NCI-H1694 treated with DMSO at 0.1 percent for 48 hours (cell line): ENCODE measurements around the gene FOXE3.

Experiments used
- DNase-seq: peaks from one replicate; lab custom pipeline; 2025; lab: John Stamatoyannopoulos, UW

Gene FOXE3

DNA sequence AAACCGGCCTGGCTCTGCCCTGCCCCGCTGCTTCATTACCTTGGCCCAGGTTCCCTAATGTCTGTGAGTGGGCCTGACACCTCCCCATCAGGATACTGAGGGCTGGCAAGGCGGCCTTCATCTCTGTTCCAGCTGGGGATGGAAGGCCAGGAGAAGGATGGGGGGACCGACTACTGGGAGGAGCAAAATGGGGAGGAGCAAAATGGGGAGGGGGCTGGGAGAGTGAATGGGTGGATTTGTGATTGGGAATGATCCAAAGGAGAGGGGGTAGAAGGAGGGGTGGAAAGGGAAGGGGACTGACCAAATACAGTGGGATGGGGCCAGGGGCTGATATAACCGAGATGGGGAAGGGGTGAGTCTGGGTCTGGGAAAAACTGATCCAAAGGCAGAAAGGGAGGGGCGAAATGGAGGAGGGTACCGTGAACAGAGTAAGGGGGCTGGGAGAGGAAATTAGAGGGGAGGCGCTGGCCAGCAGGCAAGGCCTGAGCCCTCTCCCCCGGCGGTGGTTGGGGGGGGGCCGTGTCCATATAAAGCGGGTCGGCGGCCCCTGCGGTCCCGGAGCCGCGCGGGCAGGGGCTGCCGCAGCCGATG is at the start of gene FOXE3:
Gene FOXE3, plus strand, starts transcription at position 558 of the 591 bp plus-strand sequence. Its CDS starts 31 bp downstream, at position 589.
- no peak for DNase-seq

DNA sequence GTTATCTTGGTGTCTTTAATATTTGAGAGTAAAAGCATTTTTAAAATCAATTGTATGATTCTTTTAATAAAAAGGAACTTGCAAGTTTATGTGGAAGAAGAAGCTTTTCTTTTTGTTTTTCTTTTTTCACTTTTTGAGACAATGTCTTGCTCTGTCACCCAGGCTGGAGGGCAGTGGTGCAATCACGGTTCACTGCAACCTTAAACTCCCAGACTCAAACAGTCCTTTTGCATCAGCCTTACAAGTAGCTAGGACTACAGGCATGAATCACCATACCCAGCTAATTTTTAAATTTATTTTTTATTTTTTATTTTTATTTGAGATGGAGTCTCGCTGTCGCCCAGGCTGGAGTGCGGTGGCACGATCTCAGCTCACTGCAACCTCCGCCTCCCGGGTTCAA is 48.4 kb upstream of the FOXE3 start:
- DNase-seq: no peak

DNA sequence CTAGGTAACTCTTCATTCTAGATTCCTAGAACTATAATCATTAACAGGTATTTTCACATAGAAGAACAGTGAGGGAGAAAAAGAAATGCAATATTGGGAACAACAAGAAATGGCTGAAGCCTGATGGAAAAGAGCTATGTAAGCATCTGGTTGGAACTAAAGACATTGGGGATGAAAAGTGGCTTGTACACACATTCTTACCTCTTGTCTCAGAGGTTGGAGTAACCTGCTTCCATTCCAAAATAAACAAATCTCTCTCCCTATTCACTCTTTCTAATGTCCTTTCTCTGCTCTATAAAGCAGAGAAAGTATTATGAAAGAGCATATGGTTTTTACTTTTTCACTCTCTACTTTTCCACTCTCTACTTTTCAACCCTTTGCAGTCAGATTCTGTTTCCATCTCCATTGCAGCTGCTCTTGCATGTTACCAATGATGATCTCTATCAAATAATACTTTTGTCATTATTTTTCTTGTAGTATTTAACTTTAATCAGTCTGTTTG is 45.0 kb upstream of the FOXE3 start:
- no peak for DNase-seq

DNA sequence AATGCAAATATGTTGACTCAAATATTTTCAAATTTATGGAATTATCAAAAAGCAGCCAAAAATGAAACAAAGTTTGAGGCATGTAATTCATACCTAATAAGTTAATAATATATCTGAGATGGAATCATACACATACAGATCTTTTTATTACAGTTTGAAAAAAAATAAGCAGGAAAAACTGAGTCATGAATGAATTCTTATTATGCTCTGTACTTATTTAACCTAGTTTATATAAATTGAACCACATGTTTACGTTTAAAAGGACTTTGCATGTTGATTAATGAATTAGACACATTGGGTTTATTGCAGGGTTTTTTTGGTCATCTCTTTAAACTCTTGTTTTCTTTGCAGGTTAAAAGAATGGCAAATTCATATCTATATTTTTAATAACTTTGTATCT is 41.6 kb upstream of the FOXE3 start:
- no peak for DNase-seq

DNA sequence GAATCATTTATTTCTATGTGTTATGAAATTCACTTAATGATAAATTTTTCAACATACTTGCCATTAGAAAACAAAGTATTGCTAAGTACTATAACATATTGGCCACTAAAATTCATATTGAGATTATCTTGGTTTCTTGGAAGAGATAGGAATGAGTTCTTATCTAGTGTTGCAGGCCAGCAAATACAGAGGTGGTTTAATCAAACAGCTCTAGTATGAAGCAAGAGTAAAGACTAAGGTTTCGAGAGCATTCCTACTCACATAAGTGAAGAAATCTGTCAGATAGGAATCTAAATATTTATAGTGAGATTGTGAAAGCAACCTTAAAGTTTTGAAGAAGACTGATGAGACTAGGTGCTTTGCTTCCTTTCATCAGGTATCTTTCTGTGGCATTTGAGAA is 37.9 kb upstream of the FOXE3 start:
- DNase-seq: no peak

DNA sequence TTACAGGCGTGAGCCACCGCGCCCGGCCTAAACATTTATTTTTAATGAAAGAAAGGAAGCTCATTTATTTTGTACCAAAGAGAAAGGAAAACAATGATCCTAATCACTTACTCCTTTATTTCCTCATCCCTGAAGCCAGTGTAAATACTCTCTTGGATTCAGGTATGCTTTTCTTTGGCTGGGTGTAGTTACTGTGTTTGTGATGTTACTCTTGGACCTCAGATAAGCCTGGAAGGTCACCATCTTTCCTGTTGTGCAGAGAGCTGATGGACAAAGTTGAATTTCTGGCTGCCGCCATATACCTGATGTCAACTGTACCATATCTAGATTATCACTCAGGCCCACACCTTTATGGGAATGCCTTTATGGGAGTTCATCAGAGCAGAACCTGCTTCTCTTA is 35.4 kb upstream of the FOXE3 start:
- DNase-seq: no peak

- no peak for DNase-seq
Measured at GRCh38 chr1:47382399-47382983, 33.6 kb upstream of the FOXE3 start.

- no peak for DNase-seq
Measured at GRCh38 chr1:47384083-47384482, 32.0 kb upstream of the FOXE3 start.

- DNase-seq: no peak
Measured at GRCh38 chr1:47385020-47385419, 31.1 kb upstream of the FOXE3 start.

- no peak for DNase-seq
Measured at GRCh38 chr1:47386268-47386667, 29.8 kb upstream of the FOXE3 start.

- no peak for DNase-seq
Measured at GRCh38 chr1:47388030-47388890, 27.8 kb upstream of the FOXE3 start.

DNA sequence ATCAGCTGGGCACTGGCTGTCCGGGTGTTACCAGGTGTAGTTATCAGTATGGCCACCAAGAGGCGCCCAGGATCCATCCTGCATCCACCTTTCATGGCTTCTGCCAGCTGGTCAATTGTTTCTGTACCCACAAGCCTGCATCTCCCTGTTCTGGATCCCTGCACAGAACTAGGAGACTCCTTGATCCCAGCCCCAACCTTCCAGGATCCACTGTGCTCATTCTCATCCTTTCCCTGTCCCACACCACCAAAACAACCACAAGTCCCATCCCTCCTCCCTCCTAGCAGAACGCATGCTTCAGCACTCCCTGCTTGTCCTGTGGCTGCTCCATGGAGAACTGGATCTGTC is 27.2 kb upstream of the FOXE3 start:
- DNase-seq: peak; percentile 59

DNA sequence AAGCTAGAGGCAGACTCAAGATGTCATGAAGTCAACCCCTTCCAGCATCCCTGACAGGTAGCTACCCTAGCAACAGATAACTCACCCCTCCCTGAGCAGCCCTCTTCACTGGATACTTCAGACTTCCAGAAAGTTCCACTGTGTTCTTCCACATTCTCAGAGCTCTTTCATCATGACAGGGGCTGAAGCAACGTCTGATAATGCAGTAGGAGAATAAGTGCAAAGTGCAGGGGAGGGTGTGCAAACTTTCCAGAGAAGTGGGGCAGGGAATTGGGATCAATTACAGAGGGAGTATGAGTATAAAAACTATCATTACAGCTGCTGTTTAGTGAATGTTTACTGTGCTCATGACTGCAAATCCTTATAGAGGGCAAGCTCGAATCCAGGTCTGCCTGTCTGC is 26.4 kb upstream of the FOXE3 start:
- no peak for DNase-seq

- no peak for DNase-seq
Measured at GRCh38 chr1:47390843-47391242, 25.2 kb upstream of the FOXE3 start.

DNA sequence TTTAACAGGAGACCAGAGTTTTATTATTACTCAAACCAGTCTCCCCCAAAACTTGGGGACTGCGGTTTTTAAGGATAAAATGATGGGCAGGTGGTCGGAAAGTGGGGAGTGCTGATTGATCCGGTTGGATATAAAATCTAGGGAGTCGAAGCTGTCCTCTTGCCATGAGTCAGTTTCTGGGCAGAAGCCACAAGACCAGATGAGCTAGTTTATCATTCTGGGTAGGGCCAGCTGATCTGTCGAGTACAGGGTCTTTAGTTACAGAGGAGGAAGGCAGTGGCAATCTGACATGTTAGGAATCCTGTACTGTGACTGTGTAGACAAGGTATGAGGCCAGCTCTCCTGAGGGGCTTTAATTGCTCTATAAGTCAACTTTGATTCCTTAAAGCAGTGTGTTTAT is 22.9 kb upstream of the FOXE3 start:
- DNase-seq: no peak

- DNase-seq: no peak
Measured at GRCh38 chr1:47395433-47395832, 20.7 kb upstream of the FOXE3 start.

- DNase-seq: no peak
Measured at GRCh38 chr1:47396671-47397196, 19.4 kb upstream of the FOXE3 start.

DNA sequence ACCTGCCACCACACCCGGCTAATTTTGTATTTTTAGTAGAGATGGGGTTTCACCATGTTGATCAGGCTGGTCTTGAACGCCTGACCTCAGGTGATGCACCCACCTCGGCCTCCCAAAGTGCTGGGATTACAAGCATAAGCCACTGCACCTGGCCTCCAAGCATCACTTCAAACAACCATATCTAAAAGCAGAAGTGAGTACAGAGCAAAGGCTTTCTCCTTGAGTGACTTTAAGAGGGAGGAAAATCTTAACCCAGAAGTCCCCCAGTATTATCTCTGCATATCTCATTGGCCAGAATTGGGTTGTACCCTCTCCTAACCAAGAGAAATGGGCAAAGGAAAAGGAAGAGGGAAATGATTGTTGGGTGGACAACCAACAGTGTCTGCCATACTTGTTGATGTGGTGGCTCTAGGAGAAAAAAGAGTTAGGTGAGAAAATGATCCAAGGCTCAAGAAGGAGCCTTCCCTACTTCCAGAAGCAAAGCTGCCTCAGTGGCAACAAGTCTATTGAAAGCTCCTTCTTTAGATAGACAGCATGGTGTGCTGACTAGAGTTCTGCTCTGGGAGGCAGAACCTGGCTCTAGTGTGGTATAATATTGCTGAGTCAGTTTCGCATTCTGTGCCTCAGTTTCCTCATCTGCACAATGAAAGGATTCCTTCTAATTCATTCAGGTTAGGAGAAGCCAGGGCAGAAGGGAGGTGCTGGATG is 16.8 kb upstream of the FOXE3 start:
- DNase-seq: no peak

GRCh38 chr1:47399846-47400155 is 16.3 kb upstream of the FOXE3 start:
- no peak for DNase-seq

DNA sequence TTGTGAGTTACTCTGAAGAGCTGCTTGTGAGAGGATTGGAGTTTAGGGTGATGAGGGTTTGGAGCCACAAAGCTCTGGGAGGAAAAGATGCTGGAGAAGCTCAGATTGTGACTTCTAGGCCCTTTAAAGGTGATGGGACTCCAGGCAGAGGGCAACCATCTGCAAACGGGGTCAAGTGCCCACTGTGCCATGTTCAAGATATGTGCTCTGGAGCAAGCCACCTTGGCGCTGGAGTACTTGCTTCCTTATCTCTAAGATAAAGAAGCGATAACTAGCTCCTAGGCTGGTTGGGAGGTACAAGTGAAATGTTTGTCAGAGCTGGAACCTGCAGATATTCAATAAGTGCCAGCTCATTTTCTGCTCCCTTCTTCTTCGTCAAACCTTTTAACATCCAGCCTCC is 14.3 kb upstream of the FOXE3 start:
- DNase-seq: no peak

DNA sequence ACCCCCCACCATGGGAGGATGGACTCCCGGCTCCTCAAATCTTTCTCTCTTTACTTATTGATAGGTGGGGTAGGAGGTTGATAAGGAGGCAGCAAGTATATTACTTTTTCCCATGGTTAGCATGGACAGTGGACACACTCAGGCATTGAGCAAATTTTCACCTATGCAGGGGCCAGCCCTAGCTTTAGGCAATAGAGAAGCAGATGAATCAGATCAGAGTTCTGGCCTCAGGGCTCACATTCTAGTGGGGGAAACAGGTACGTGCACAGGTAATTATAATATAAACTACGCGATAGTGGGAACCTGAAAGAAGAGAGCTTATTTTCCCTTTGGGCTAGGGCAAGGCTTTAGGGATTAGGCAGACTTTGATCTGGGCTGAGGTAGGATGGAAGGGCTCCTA is 13.5 kb upstream of the FOXE3 start:
- no peak for DNase-seq

DNA sequence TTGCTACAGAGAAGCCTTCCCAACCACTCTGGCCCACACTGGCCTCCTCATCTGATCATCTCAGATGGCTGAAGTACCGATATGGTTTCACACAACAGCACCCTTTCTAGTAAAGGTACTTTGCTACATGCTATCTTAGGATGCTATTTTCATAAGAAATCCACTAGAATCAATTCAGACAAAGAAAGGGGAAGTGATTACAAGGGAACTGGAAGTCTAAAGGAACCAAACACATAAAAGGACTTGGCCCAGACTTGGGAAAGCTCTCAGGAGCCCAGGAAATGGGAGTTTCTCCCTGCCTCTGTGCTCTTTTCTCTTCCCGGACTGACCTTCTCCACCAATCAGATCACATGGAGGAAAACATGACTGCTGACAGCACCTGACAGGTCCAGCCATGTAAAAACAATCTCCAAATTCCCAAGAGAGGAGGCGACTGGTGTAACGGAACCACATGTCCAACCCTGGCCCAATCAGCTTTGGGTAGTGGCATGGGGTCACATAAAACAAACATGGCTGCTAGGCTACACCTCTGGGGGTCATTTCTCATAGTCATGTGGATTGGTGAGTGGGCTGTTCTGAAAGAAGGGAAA is 12.7 kb upstream of the FOXE3 start:
- no peak for DNase-seq
